GM10266 (cell line): ENCODE measurements around the gene NRXN3.

ENCODE experiments used
- DNase-seq: peaks from one replicate; pipeline ENCODE4 v3.0.0; 2012; ENCODE audit errors: extremely low spot score
- CTCF ChIP-seq: IDR thresholded peaks from 2 replicates; pipeline ENCODE4 v1.5.1; 2012; ENCODE audit warnings: mild to moderate bottlenecking, low read depth; ENCODE audit not compliant: control insufficient read depth, insufficient read depth; ENCODE audit errors: missing control alignments

The NRXN3 gene

GRCh38 chr14:78790271-78790670, 620.1 kb downstream of the NRXN3 start:
- DNase-seq, result no peak
- TF ChIP-seq CTCF, result no peak

GRCh38 chr14:78798757-78799156, 628.6 kb downstream of the NRXN3 start:
- TF ChIP-seq CTCF, result no peak
- no peak for DNase-seq

- no peak for TF ChIP-seq CTCF
- DNase-seq, result no peak
Observed at GRCh38 chr14:78805570-78805969, 635.4 kb downstream of the NRXN3 start.

GRCh38 chr14:78823035-78823434, 652.9 kb downstream of the NRXN3 start:
- no peak for TF ChIP-seq CTCF
- no peak for DNase-seq

GRCh38 chr14:78823516-78823915, 653.3 kb downstream of the NRXN3 start:
- no peak for DNase-seq
- no peak for TF ChIP-seq CTCF

- no peak for DNase-seq
- no peak for TF ChIP-seq CTCF
Observed at GRCh38 chr14:78829274-78829673, 659.1 kb downstream of the NRXN3 start.

- no peak for DNase-seq
- TF ChIP-seq CTCF, result no peak
Observed at GRCh38 chr14:78834766-78835451, 664.7 kb downstream of the NRXN3 start.
